ENCODE data around the gene FAM107A. TPM values are rescaled to one million over a fixed set of nuclear protein-coding genes. Genes with fewer than 3 reads are reported as not detected.

FAM107A gene
- total RNA-seq, 4 donors from 2014 or later: 62.3 to 137 (median 83.3) TPM

- Histone ChIP-seq H3K9me3 (no peaks in the 10 kb centered on the region), H3K4me1 (peaks cover 30 to 45% of the 10 kb centered on the region in 2 donors), H3K27ac (peak overlapping the region in 2 of 3 donors; percentile 82 to 90), H3K36me3 (peaks cover 0 to 6% of the 10 kb centered on the region in 2 donors), H3K27me3 (no peaks in the 10 kb centered on the region), H3K4me3 (replicated peaks in 1 of 3) (peak overlapping the region in 1 of 3 donors; percentile 14)
- intact Hi-C loops (cut with DNase I): loop anchor here (10.0 kb wide), 1 partner anchor 111 kb away; no protein-coding TSS in a partner anchor
- WGBS, 2 donors: 31 to 39% methylated on average over 2 of the region's 2 CpGs
- DNase-seq: no peak
- TF ChIP-seq CTCF (IDR thresholded peaks at IDR 0.05) (no peak), POLR2A (IDR thresholded peaks at IDR 0.05) (no peak)
Measured at GRCh38 chr3:58535531-58536500, 41.4 kb downstream of the FAM107A start.

GRCh38 chr3:58534592-58535494, 42.3 kb downstream of the FAM107A start:
- no peaks in the 10 kb centered on the region for H3K27me3 ChIP-seq
- TF ChIP-seq POLR2A (IDR thresholded peaks at IDR 0.05) (no peak), CTCF (IDR thresholded peaks at IDR 0.05) (no peak)
- H3K27ac ChIP-seq: peak overlapping the region in 1 of 3 donors; percentile 82
- peaks cover 4 to 6% of the 10 kb centered on the region in 2 donors for H3K36me3 ChIP-seq
- 96% methylated on average over 3 to 9 of the region's 9 CpGs for WGBS, 2 donors
- DNase-seq: no peak
- intact Hi-C loops (cut with DNase I): loop anchor here (5.0 to 10.0 kb wide), 3 partner anchors 43 to 223 kb away; partner anchors contain the start of gene KCTD6
- no peak overlapping the region for H3K4me3 ChIP-seq (replicated peaks in 1 of 3)
- H3K9me3 ChIP-seq: no peaks in the 10 kb centered on the region
- H3K4me1 ChIP-seq: peaks cover 30 to 45% of the 10 kb centered on the region in 2 donors

GRCh38 chr3:58532794-58533220, 44.4 kb downstream of the FAM107A start:
- Histone ChIP-seq H3K36me3 (peaks cover 4 to 6% of the 10 kb centered on the region in 2 donors), H3K4me3 (replicated peaks in 1 of 3) (no peak overlapping the region), H3K4me1 (peaks cover 31 to 46% of the 10 kb centered on the region in 2 donors), H3K27ac (no peak overlapping the region), H3K9me3 (no peaks in the 10 kb centered on the region), H3K27me3 (no peaks in the 10 kb centered on the region)
- peak; percentile 75 to 82 for DNase-seq
- intact Hi-C loops (cut with DNase I): loop anchor here (5.0 to 10.0 kb wide), 3 partner anchors 41 to 221 kb away; partner anchors contain the start of gene KCTD6
- 33 to 39% methylated on average over 6 to 11 of the region's 11 CpGs for WGBS, 2 donors
- TF ChIP-seq CTCF (IDR thresholded peaks at IDR 0.05): peak; percentile 76 to 95 (median 92)
- TF ChIP-seq POLR2A (IDR thresholded peaks at IDR 0.05): no peak

- no peaks in the 10 kb centered on the region for H3K27me3 ChIP-seq
- intact Hi-C loops (cut with DNase I): loop anchor here (5.0 to 10.0 kb wide), 3 partner anchors 40 to 220 kb away; partner anchors contain the start of gene KCTD6
- no peak for DNase-seq
- no peak overlapping the region for H3K4me3 ChIP-seq (replicated peaks in 1 of 3)
- TF ChIP-seq POLR2A (IDR thresholded peaks at IDR 0.05): no peak
- no peak for TF ChIP-seq CTCF (IDR thresholded peaks at IDR 0.05)
- H3K36me3 ChIP-seq: peaks cover 4 to 6% of the 10 kb centered on the region in 2 donors
- H3K4me1 ChIP-seq: peaks cover 24 to 39% of the 10 kb centered on the region in 2 donors
- H3K27ac ChIP-seq: no peak overlapping the region
- H3K9me3 ChIP-seq: no peaks in the 10 kb centered on the region
- 100% methylated on average over 2 of the region's 2 CpGs for WGBS, 2 donors
Measured at GRCh38 chr3:58531956-58532355, 45.2 kb downstream of the FAM107A start.

Data from thyroid gland (tissue), 4 donors.